Measurements from ENCODE around the gene ENTR1. TPM values are rescaled to one million over a fixed set of nuclear protein-coding genes. Genes with fewer than 3 reads are reported as not detected.

The ENTR1 gene
- total and polyA plus RNA-seq, 12 donors: 11.5 to 26.9 (median 15.8) TPM

GRCh38 chr9:136403915-136404800 is 6.3 kb downstream of the ENTR1 start:
- WGBS, 2 donors: 87 to 91% methylated on average over 32 of the region's 32 CpGs
- intact Hi-C loops (cut with DNase I): loop anchor here in 4 of 10 donors (5.0 to 10.0 kb wide), 4 partner anchors 59 to 92 kb away; no protein-coding TSS in a partner anchor
- H3K9me3 ChIP-seq: no peaks in the 10 kb centered on the region
- peaks cover 8 to 26% (median 15%) of the 10 kb centered on the region in 9 donors for H3K4me1 ChIP-seq
- H3K27ac ChIP-seq: no peak overlapping the region
- no peak for TF ChIP-seq CTCF (IDR thresholded peaks at IDR 0.05)
- H3K36me3 ChIP-seq: peaks cover 0 to 60% (median 14%) of the 10 kb centered on the region in 9 donors
- no peaks in the 10 kb centered on the region for H3K27me3 ChIP-seq
- DNase-seq: no peak
- ATAC-seq: no peak
- H3K4me3 ChIP-seq: no peak overlapping the region

GRCh38 chr9:136403538-136403914 is 6.9 kb downstream of the ENTR1 start:
- Histone ChIP-seq H3K27me3 (no peaks in the 10 kb centered on the region), H3K4me1 (peaks cover 13 to 26% (median 17%) of the 10 kb centered on the region in 9 donors), H3K4me3 (no peak overlapping the region), H3K9me3 (no peaks in the 10 kb centered on the region), H3K36me3 (peaks cover 0 to 61% (median 14%) of the 10 kb centered on the region in 9 donors), H3K27ac (no peak overlapping the region)
- no peak for TF ChIP-seq CTCF (IDR thresholded peaks at IDR 0.05)
- WGBS, 2 donors: 90 to 93% methylated on average over 5 of the region's 5 CpGs
- no peak for DNase-seq
- intact Hi-C loops (cut with DNase I): loop anchor here in 4 of 10 donors (5.0 to 10.0 kb wide), 4 partner anchors 59 to 91 kb away; no protein-coding TSS in a partner anchor
- ATAC-seq: no peak

- 52 to 59% methylated on average over 13 of the region's 13 CpGs for WGBS, 2 donors
- Histone ChIP-seq H3K27me3 (no peaks in the 10 kb centered on the region), H3K27ac (no peak overlapping the region), H3K4me1 (peaks cover 13 to 24% (median 18%) of the 10 kb centered on the region in 9 donors), H3K4me3 (no peak overlapping the region), H3K36me3 (peaks cover 0 to 63% (median 14%) of the 10 kb centered on the region in 9 donors), H3K9me3 (no peaks in the 10 kb centered on the region)
- ATAC-seq: no peak
- intact Hi-C loops (cut with DNase I): loop anchor here in 4 of 10 donors (5.0 to 10.0 kb wide), 4 partner anchors 57 to 90 kb away; no protein-coding TSS in a partner anchor
- DNase-seq: no peak
- TF ChIP-seq CTCF (IDR thresholded peaks at IDR 0.05): no peak
Measured at GRCh38 chr9:136402067-136402466, 8.3 kb downstream of the ENTR1 start.

- no peak overlapping the region for H3K27ac ChIP-seq
- DNase-seq: no peak
- intact Hi-C loops (cut with DNase I): loop anchor here in 7 of 10 donors (2.0 to 10.0 kb wide), 8 partner anchors 37 to 89 kb away; no protein-coding TSS in a partner anchor
- H3K36me3 ChIP-seq: peaks cover 0 to 63% (median 16%) of the 10 kb centered on the region in 9 donors
- H3K9me3 ChIP-seq: no peaks in the 10 kb centered on the region
- H3K27me3 ChIP-seq: no peaks in the 10 kb centered on the region
- no peak overlapping the region for H3K4me3 ChIP-seq
- WGBS, 2 donors: 91 to 92% methylated on average over 18 of the region's 18 CpGs
- no peak for TF ChIP-seq CTCF (IDR thresholded peaks at IDR 0.05)
- peaks cover 13 to 24% (median 18%) of the 10 kb centered on the region in 9 donors for H3K4me1 ChIP-seq
- ATAC-seq: no peak
Measured at GRCh38 chr9:136401173-136401922, 9.1 kb downstream of the ENTR1 start.

Measured in heart right ventricle (tissue), 16 donors.